H1 (cell line): ENCODE data around the gene YWHAQ.

Source experiments
- CTCF ChIP-seq, 3 experiments: IDR thresholded peaks; 1 replicate in 2 of 3; 2 replicates in 1 of 3; pipeline versions ENCODE4 v1.5.1 to v1.6.1; 2011; ENCODE audit warnings: low read length in 3 of 3, mild to moderate bottlenecking in 3 of 3, inconsistent platforms in 2 of 3, low read depth in 1 of 3, moderate library complexity in 1 of 3; ENCODE audit not compliant: insufficient read depth in 1 of 3; ENCODE audit errors: control extremely low read depth in 1 of 3
- EZH2 ChIP-seq: fragments of 200-600 bp; sonication (generic); IDR thresholded peaks from 2 replicates; pipeline ENCODE4 v1.7.1; 2012; ENCODE audit warnings: low read depth, mild to moderate bottlenecking, moderate library complexity, low read length, inconsistent platforms; ENCODE audit not compliant: severe bottlenecking
- JUN ChIP-seq: IDR thresholded peaks from 2 replicates; pipeline ENCODE4 v1.6.1; 2011; ENCODE audit warnings: low read depth, mild to moderate bottlenecking, improper control_type of control experiment, low read length
- RAD21 ChIP-seq, 2 experiments: IDR thresholded peaks in 1 of 2; conservative IDR thresholded peaks in 1 of 2; 2 replicates each; pipeline ENCODE4 v1.6.1; 2011; ENCODE audit warnings: low read depth in 2 of 2, low read length in 2 of 2, improper control_type of control experiment in 1 of 2, inconsistent platforms in 1 of 2, mild to moderate bottlenecking in 1 of 2, moderate library complexity in 1 of 2
- SIN3A ChIP-seq, 2 experiments: IDR thresholded peaks in 1 of 2; conservative IDR thresholded peaks in 1 of 2; 2 replicates each; pipeline ENCODE4 v1.6.1; 2011 to 2012; ENCODE audit warnings: low read length in 2 of 2, improper control_type of control experiment in 1 of 2, low read depth in 1 of 2, mild to moderate bottlenecking in 1 of 2
- ZNF274 ChIP-seq: IDR thresholded peaks from 2 replicates; pipeline ENCODE4 v1.7.0; 2012; ENCODE audit warnings: low read length, borderline replicate concordance; ENCODE audit errors: extremely low read depth
- TF ChIP-seq, protein P1 (sequence below): IDR thresholded peaks from 2 replicates; pipeline ENCODE4 v1.6.1; 2011; ENCODE audit warnings: low read length, improper control_type of control experiment
- TF ChIP-seq, protein P2 (sequence below): IDR thresholded peaks from 2 replicates; pipeline ENCODE4 v1.6.1; 2012; ENCODE audit warnings: low read length, inconsistent platforms

- TF ChIP-seq EZH2 (no peak), RAD21 (IDR thresholded peaks at IDR 0.05 in 1 of 2, conservative IDR thresholded peaks at IDR 0.05 in 1 of 2; ENCODE audit: low read depth in 2 of 2, low read length in 2 of 2) (no peak), CTCF (IDR thresholded peaks at IDR 0.05; ENCODE audit: control extremely low read depth in 1 of 3, insufficient read depth in 1 of 3, low read depth in 1 of 3, low read length in 3 of 3) (no peak), SIN3A (conservative IDR thresholded peaks at IDR 0.05 in 1 of 2, IDR thresholded peaks at IDR 0.05 in 1 of 2; ENCODE audit: low read depth in 1 of 2, low read length in 2 of 2) (no peak), ZNF274 (no peak), JUN (no peak)
- TF ChIP-seq, protein P1, sequence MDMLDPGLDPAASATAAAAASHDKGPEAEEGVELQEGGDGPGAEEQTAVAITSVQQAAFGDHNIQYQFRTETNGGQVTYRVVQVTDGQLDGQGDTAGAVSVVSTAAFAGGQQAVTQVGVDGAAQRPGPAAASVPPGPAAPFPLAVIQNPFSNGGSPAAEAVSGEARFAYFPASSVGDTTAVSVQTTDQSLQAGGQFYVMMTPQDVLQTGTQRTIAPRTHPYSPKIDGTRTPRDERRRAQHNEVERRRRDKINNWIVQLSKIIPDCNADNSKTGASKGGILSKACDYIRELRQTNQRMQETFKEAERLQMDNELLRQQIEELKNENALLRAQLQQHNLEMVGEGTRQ, result no peak
- TF ChIP-seq, protein P2, sequence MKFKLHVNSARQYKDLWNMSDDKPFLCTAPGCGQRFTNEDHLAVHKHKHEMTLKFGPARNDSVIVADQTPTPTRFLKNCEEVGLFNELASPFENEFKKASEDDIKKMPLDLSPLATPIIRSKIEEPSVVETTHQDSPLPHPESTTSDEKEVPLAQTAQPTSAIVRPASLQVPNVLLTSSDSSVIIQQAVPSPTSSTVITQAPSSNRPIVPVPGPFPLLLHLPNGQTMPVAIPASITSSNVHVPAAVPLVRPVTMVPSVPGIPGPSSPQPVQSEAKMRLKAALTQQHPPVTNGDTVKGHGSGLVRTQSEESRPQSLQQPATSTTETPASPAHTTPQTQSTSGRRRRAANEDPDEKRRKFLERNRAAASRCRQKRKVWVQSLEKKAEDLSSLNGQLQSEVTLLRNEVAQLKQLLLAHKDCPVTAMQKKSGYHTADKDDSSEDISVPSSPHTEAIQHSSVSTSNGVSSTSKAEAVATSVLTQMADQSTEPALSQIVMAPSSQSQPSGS, result no peak
These were observed 24.9 kb upstream of the YWHAQ start for GRCh38 chr2:9655441-9656269.
